ENCODE data around the gene MCM5.
"Not testable (repeated sequence)": the region's sequence is repeated elsewhere in the genome, so short reads cannot be mapped to it uniquely, and the experiment has no call there.

MCM5 gene

DNA sequence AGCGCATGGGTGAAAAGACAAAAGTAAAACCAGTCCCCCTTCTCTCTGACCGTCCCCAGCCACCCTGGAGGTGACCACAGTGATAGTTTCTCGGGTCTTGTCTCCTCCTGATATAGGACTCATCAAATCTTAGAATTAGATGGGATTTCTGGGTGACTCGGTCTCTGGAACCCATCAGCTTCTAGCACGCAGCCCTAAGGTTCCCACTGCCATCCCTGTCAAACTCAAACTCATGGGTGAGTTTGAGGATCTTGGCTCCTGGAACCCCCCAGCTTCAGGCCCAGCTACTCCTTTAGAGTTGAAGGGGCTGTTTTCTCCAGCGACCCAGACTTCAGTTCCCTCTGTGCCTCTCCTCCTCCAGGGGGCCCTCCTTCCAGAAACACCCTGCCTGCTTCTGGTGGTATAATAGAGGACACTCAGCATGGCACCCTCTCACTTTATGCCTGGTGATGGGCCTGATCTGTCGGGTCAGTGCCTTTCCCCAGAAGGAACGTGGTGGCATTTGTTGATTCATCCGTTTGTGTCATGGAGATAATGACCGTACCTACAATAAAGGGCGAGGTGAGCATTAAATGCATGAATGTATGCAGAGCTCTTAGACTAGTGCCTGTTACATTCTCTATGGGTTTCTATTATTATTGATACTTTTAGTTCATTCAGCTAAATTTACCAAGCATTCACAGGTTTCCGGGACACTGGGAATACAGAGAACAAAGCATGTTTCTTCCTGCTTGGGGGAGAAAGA is 31.7 kb downstream of the MCM5 start:
- DNase-seq (ENCODE audit: low read depth, low spot score) = no peak

DNA sequence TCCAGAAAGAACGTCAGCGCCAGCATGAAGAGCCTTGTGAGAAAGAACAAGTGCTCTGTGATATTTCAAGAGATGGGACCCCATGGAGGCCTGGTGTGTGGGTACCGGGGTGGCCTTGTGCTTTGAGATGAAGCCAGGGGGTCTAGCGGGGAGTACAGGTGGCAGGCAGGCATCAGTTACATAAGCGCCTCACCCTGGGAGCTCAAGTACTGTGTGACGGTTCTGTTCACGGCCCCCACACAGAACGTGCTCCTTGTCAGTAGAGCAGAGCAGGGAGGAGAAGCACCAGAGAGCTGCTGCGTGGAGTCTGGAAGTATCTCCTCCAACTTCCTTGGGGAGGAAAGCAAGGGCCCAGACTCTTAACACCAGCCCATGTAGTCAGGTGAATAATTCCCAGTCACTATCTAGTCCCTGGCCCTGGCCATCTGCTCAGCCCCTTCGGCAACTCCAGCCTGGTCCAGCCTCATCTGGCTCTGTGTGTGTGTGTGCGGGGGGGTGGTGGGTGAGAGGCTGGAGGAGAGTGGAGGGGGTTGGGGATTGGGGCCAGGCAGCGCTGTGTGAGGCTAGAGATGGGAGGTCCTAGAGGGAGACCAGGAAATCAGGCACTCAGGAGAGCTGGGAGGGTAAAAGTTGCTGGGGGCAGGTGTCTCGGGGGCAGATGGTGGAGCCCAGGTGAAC is 32.4 kb downstream of the MCM5 start:
- DNase-seq (ENCODE audit: low read depth, low spot score) = no peak

DNA sequence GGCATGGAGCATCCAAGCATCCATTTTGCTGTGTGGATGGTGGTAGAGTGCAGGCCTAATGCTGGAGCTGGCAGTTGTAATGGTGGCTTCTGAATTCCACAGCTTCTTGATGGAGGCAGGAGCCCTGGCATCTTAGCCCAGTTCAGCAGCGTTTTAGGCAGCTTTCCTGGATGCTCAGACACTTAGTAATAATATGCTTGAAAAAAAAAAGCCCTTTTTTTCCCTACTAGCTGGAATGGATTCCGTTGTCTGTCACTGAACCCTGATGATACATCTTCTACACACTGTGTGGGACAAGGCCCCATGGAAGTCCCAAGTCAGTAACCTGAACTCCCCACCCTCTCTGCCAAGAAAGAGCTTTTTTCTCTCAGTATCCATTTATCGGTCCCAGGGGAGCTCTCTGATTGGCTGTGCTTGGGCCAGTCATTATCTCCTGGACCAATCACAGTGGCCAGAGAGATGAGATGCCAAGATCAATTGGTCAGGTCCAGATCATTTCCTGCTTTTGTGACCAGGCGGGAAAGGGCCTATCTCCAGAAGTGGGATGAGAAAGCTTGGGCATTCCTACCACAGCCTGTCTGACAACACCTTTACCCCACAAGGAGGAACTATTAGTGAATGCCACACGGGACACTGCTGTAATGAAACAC is 34.2 kb downstream of the MCM5 start:
- DNase-seq (ENCODE audit: low read depth, low spot score) = no peak

DNA sequence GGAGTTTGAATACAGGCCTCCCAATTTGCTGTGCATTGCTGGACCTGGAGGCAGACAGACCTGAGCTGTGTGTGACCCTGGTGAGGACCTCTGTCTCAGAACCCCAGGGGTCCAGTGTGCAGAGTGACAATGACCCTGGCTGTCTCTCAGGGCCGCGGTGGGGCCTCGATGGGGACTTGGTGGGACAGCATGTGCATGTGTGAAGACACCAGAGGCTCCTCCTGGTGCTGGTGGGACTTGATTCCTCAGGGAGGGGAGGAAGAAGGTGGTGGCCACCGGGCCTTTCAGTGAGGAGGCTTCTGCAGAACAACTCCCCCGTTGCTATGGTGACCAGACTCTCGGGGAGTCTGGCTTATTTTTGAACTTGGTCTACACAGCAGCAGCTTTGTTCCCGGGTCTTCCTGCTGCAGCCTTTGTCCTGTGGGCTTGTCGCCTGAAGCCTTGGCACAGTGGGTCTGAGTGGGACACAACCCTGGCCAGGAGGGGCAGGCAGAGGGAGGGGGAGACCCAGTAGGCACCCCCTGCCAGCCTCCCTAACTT is 35.3 kb downstream of the MCM5 start:
- no peak for DNase-seq (ENCODE audit: low read depth, low spot score)

DNA sequence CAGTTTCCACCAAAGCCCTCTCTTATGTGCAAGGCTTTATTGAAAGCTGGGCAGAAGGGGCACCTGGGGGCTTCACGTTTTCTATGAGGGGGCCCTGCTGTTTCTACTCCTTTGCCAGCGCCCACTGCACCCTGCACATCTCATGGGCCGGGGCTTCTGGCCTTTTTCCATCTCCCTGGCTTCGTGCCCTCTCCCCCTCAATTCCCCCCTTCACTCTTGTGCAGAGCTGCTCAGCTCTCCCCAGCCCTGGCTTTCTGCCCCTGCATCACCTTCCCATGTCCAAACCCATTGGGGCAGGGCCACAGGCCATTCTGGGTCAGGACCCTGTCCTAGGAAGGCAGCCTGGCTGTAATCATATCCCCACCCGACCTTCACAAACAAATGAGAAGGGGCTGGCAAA is 36.5 kb downstream of the MCM5 start:
- no peak for DNase-seq (ENCODE audit: low read depth, low spot score)

DNA sequence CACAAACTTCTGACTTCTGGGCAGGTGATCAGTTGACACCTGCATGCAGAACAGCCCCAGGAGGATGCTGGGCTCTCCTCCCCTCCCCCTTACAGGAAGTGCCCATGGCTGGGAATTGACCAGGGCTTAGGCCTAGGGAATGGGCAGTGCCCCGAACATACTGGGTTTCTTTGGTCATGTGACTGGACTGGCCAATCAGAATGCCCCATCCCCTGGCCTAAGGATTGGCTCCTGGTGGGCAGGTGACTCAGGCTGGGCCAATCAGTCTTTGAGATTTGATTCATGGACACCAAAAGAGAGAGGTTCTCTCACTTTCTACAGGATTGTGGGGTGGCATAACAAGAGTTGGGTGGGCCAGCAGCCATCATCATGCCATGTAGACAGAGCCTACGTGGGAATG is 37.1 kb downstream of the MCM5 start:
- DNase-seq (ENCODE audit: low read depth, low spot score) = no peak

DNA sequence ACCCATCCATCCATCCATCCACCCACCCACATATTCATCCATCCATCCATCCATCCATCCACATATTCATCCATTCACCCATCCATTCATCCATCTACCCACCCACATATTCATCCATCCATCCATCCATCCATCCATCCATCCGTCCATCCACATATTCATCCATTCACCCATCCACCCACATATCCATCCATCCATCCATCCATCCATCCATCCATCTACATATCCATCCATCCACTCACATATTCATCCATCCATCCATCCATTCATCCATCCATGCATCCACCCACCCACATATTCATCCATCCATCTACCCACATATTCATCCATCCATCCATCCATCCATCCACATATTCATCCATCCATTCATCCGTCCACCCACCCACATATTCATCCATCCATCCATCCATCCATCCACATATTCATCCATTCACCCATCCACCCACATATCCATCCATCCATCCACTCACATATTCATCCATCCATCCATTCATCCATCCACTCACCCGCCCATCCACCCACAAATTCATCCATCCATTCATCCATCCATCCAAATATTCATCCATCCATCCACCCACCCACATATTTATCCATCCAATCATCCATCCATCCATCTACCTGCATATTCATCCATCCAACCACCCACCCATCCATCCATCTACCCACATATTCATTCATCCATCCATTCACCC is 38.9 kb downstream of the MCM5 start:
- DNase-seq (ENCODE audit: low read depth, low spot score) = not testable (repeated sequence)

DNA sequence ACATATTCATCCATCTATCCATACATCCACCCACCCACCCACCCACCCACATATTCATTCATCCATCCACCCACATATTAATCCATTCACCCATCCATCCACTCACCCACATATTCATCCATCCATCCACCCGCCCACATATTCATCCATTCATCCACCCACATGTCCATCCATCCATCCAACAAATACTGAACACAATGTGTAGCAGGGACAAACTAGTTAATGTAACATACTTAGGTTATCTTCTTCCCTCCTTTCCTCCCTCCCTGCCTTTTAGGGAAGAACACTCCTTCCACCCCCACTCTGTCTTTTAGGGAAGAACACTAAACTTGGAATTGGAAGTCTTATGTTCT is 39.4 kb downstream of the MCM5 start:
- no peak for DNase-seq (ENCODE audit: low read depth, low spot score)

DNA sequence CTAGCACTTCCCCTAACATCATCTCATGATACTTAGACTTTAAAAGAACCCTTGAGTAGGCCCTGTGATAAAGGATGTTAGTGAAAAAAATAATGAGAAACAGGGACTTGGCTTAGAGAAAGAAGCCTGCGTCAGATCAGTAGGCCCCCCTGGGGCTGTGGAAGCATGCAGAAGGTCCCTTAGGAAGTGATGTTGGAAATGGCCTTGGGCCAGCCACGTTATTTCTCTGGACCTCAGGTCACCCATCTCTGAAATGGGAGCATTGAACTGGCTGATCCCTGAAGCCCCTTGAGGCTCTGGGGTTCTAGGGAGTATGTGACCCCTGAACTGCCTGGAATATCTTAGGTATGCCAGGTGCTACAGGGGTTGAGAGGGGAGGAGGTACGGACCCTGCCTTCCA is 40.2 kb downstream of the MCM5 start:
- DNase-seq (ENCODE audit: low read depth, low spot score) = no peak

DNA sequence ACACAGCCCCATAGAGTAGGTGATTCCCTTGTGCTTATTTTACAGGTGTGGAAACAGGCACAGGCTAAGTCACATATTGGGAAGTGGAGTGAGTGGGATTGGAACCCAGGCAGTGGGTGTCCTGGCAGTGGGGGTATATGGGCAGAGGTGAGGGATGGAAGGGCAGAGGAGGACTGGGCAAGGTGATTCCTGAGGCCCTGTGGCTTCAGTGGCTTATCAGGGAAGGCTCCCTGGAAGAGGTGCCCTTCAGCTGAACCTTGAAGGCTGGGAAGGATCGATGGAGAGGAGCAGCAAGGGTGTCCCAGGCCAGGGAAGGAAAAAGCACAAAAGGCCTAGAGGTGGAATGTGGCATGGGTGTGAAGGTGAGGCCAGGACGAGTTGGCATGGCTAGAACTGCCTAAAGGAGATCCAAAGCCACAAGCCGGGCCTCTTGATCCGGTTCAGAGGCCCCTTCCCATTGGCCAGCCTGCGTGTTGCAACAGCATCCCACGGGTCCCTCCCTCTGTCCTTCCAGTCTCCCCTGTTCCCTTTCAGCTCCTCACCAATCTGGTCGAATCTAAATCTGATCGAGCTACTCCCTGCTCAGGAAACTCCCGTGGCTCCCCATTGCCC is 41.7 kb downstream of the MCM5 start:
- no peak for DNase-seq (ENCODE audit: low read depth, low spot score)

DNA sequence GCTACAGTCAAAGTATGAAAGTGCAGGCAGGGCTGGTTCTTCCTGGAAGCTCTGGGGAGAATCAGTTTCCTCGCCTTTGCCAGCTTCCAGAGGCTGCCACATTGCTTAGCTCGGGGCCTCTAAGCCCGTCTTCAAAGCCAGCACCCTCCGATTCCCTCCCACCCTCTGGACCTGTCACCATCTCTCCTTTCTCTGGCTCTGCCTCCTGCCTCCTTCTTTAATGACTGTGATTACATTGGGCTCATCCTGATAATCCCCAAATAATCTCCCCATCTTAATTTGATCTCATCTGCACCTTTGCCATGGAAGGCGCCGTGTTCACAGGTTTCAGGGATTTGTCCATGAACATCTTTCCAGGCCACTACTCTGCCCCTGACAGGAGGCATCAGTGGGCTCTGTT is 42.5 kb downstream of the MCM5 start:
- DNase-seq (ENCODE audit: low read depth, low spot score) = no peak

DNA sequence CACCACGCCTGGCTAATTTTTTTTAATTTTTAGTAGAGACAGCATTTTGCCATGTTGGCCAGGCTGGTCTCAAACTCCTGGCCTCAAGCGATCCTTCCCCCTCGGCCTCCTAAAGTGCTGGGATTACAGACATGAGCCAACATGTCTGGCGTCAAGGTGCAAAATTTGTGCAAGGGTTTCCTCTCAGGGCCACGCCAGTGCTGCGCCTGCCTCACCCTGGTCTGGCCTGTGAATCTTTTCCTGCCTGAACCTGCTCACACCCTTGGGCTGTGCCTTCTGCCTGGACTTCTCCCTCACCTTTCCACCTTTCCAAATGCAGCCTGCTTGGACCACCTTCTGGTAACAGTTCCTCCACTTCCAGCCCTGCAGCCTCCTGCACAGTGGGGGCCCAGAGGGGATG is 43.4 kb downstream of the MCM5 start:
- DNase-seq (ENCODE audit: low read depth, low spot score) = no peak

DNA sequence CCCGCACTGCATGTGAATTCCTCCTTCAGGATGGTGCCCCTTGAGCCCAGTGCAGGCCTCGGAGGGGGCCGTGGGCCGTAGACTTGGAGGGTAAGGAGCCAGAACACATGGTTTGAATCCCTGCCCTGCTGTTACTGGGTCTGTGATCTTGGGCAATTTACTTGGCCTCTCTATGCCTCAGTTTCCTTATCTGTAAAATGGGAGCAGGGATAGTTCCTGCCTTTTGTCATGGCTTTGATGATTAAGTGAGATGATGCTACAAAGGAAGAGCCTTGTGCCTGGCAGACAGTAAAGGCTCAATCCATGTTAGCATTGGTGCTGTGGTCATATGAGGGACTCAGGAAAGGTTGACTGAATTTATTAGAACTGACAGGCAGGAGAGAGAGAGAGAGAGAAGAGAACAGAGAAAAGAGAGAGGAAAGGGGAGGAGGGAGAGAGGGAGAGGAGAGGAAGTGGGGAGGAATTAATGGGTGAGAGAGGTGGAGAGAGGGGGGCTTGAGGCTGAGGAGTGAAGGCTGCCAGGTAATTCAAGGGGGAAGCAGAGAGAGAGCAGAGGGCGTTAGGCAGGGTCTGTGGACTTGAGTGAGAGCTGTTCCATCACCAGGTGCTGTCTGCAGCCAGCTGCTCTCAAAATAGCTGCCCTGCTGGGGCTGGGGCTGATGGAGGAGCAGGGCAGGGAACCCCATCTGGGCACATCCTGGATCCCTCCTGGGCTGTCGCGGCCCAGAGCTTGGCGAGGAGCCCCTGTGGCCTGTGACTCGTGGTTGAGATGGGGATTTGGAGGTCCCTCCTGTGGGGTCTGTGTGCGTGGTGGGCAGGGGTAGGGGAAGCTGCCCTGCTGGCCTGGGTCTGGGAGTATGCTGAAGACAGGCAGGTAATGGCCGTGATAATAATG is 44.1 kb downstream of the MCM5 start:
- DNase-seq (ENCODE audit: low read depth, low spot score) = no peak

DNA sequence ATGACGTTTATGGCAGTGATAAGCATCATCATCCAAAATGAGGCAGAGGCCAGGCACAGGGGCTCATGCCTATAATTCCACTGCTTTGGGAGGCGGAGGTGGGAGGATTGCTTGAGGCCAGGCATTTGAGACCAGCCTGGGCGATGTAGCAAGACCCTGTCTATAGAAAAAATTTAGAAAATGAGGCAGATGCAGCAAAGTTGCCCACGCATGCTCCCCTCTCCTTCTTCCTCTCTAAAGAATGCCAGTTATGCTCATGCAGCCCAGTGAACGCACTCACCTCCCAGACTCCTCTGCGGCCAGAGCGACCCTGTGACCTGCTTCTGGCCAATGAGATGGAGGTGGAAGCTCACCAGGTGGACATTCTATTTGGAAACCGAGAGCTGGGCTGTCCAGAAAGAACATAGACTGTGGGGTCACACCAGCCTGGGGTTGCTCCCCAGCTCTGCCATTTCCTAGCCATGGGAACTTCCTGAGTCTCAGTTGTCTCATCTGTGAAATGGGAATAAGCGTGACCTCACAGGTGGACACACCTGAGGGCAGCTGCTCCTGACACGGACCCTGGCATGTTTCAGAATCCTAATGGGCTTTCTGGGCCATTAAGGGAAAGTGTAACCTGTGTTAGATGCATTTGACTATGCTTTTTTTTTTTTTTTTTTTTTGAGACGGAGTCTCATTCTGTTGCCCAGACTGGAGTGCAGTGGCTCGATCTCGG is 44.9 kb downstream of the MCM5 start:
- DNase-seq (ENCODE audit: low read depth, low spot score) = no peak

DNA sequence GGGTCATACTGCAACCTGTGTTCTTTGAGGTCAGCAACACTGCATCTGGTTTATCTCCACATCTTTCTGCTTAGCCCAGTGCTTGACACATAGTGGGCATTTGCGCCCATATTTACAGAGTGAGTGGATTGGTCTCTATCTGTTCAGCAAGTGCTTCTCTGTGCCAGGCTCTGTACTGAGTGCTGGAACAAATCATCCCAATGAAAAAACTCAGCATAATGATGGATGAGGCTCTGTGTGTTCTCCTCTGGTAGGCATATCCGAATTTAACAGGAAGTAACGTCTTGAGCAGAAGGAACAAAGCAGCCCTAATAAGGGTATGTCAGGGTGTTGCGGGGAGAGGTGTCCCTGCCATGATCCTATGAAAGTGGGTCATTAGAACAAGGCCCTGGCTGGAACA is 46.0 kb downstream of the MCM5 start:
- no peak for DNase-seq (ENCODE audit: low read depth, low spot score)

DNA sequence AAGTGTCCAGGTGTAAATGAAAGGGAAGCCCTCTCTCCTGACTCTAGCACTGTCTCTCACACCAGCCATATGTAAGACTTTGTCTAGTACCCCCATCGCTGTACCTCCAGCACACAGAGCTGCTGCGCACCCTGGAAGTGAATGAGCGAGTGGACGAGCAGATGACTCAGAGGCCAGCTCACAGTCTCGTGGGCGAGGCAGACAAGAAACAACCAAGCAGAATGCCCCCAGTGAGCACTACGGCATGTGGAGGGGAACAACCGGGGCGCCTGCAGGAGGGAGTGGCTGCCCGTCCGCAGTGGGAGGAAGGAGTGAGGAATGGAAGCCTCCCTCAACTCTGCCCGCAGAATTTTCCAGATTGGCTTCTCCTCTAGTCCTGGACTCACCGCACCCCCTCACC is 46.4 kb downstream of the MCM5 start:
- no peak for DNase-seq (ENCODE audit: low read depth, low spot score)

DNA sequence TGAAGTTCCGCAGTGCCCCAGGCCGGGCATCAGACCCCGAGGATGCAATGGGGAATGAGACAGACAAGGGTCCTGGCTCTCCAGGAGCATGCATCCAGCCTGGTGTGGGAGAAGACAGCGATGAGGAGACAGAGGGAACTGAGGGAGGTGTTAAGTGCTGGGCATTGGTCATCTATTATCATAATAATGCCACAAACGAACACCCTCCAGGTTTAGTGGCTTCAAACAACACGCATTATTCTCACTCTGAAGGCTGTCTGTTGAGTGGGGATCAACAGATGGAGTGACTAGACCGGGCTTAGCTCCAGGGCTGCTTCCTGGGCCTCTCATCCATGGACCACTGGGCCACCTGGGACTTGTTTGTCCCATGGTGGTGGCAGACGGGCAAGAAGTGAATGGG is 48.6 kb downstream of the MCM5 start:
- DNase-seq (ENCODE audit: low read depth, low spot score) = no peak

DNA sequence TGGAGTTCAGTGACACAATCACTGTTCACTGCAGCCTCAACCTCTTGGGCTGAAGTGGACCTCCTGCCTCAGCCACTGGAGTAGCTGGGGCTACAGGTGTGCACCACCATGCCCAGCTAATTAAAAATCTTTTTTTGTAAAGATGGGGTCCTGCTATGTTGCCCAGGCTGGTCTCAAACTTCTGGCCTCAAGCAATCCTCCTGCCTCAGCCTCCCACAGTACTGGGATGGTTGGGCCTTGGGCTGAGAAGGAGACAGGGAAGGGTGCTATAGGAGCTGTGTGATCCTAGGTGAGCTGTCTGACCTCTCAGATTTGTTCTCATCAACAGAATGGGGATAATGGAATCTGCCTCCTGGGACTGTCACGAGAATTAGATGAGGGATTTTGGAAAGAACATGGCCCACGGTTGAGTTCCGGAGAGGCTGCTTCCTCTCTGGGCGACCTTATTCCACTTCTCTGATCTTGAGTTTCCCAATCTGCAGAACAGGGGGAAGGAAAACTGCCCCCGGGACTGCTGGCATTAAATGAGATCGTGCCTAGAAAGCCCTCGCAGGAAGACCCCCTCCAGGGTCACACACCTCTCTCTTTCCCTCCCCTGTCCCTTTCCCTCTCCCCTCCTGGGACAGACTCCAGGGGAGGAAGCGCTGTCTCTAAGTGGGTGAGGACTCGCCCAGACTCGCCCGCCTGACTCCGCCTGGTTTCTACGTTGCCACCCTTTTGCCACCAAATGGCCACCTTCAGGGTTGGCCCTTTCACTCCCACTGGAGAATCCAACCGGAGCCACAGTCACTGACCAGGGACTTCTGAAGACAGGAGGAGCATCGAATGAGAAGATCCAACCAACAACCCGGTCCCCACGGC is 50.1 kb downstream of the MCM5 start:
- DNase-seq (ENCODE audit: low read depth, low spot score) = no peak

All from activated CD4-positive, CD25-positive, alpha-beta regulatory T cell treated with anti-CD3 and anti-CD28 coated beads, Interleukin-2, amount 50 U/mL, for 16 hours (primary cell).